GM12891 (cell line): ENCODE results near the gene AIFM2.

Source experiments
- PAX5 ChIP-seq: IDR thresholded peaks from 2 replicates; pipeline ENCODE4 v1.6.1; 2011; ENCODE audit warnings: low read length, moderate library complexity, mild to moderate bottlenecking; ENCODE audit not compliant: insufficient read depth, severe bottlenecking
- POLR2A ChIP-seq: IDR thresholded peaks from 2 replicates; pipeline ENCODE4 v1.6.1; 2011; ENCODE audit warnings: low read depth, low read length, control low read depth
- POLR2AphosphoS5 ChIP-seq: IDR thresholded peaks from 2 replicates; pipeline ENCODE4 v1.6.1; 2011; ENCODE audit warnings: low read depth, low read length, control low read depth
- POU2F2 ChIP-seq: IDR thresholded peaks from 2 replicates; pipeline ENCODE4 v1.6.1; 2011; ENCODE audit warnings: low read depth, mild to moderate bottlenecking, control low read depth, low read length, moderate library complexity
- SPI1 ChIP-seq: IDR thresholded peaks from 2 replicates; pipeline ENCODE4 v1.6.1; 2011; ENCODE audit warnings: low read depth, low read length, control low read depth
- TAF1 ChIP-seq: IDR thresholded peaks from 2 replicates; pipeline ENCODE4 v1.6.1; 2011; ENCODE audit warnings: low read depth, low read length, control low read depth

DNA sequence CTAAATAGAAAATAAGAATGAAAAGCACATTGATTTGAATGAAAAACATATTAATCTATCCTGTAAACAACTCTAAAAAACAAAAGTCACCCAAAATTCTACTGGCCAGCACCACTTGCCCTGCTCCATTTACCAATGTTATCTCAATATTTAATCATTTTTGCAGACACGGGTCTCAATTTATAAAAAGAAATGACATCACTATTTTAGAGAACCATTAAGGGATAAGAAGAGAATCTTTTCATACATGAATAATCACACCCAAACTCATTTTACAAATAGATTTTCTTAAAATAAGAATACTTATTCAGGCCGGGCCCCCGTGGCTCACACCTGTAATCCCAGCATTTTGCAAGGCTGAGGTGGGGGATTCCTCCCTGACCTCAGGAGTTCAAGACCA, 33.8 kb upstream of the AIFM2 start:
- no peak for TF ChIP-seq TAF1
- no peak for TF ChIP-seq POLR2A
- TF ChIP-seq POLR2AphosphoS5: no peak
- no peak for TF ChIP-seq POU2F2
- no peak for TF ChIP-seq PAX5
- TF ChIP-seq SPI1: no peak
